Stimulated activated CD4-positive, alpha-beta T cell treated with anti-CD3 and anti-CD28 coated beads, Interleukin-12 subunit alpha, Interleukin-12 subunit beta, amount 100 ng/mL, for 48 hours (primary cell): ENCODE data around the gene SEC24D.
A peak's percentile ranks its signal among the peaks of the same experiment; 100 is the strongest.
"Not testable (repeated sequence)": the region's sequence is repeated elsewhere in the genome, so short reads cannot be mapped to it uniquely, and the experiment has no call there.

Experiments used
- DNase-seq, 3 donors: peaks; one replicate each; pipeline ENCODE4 v3.0.0-alpha.2; 2020; ENCODE audit warnings: low read depth in 2 of 3, low spot score in 1 of 3

SEC24D gene

GRCh38 chr4:118835571-118836300 is at the start of gene SEC24D:
Gene SEC24D, minus strand, starts transcription at chr4:118836126. Its CDS starts 2,430 bp downstream, at chr4:118833696.
- peak; percentile 65 to 84 (median 70) for DNase-seq

GRCh38 chr4:118884716-118885115 is 48.8 kb upstream of the SEC24D start:
- no peak for DNase-seq

- no peak for DNase-seq
Observed at GRCh38 chr4:118883861-118884260, 47.9 kb upstream of the SEC24D start.

- no peak for DNase-seq
Observed at GRCh38 chr4:118881512-118882146, 45.7 kb upstream of the SEC24D start.

DNA sequence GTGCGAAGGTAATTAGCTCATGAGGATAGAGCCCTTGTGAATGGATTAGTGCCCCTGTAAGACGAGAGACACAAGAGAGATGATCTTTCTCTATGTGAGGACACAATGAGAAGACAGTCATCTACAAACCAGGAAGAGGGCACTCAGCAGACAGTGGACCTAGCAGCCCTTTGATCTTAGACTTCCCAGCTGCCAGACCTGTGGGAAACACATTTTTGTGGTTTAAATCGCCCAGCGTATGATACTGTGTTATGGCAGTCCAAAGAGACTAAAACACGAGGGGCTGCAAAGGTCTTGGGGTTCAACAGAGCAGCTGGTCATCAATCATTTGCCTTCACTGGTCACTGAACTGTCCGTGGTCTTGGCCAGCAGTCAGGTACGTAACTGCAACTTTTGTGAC is 43.5 kb upstream of the SEC24D start:
- DNase-seq, result no peak

DNA sequence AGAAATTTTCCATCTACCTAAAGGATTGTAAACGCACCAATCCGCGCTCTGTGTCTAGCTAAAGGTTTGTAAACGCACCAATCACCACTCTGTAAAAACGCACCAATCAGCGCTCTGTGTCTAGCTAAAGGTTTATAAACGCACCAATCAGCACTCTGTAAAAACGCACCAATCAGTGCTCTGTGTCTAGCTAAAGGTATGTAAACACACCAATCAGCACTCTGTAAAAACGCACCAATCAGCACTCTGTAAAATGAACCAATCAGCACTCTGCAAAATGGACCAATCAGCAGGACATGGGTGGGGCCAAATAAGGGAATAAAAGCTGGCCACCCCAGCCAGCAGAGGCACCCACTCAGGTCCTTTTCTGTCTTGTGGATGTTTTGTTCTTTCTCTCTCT is 42.6 kb upstream of the SEC24D start:
- DNase-seq, result not testable (repeated sequence)

DNA sequence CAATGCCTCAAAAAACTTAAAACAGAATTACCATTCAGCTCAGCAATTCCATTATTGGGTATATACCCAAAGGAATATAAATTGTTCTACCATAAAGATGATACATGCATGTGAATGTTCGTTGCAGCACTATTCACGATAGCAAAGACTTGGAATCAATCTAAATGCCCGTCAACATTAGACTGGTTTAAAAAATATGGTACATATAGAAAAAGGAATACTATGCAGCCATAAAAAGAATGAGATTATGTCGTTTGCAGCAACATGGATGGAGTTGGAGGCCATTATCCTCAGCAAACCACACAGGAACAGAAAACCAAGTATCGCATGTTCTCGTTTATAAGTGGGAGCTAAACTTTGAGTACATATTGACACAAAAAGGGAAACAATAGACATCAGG is 41.9 kb upstream of the SEC24D start:
- DNase-seq, result no peak

DNA sequence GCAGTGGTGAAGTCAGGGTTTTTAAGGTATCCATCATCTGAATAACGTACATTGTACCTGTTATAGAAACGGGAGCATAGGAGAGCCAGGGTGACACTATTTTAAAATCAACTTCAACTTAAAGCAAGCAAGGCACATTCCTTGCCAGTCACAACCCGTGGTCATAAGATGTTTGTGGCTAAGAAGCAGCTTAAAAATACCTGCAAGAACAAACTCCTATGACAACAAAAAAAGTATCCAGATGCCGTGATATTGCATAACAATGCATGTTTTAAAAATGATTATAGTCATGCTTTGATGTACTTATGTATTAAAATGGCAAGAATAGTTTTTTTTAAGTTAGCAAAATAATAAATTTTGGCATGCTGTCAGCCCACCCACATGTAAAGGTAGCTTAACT is 36.3 kb upstream of the SEC24D start:
- DNase-seq, result no peak

DNA sequence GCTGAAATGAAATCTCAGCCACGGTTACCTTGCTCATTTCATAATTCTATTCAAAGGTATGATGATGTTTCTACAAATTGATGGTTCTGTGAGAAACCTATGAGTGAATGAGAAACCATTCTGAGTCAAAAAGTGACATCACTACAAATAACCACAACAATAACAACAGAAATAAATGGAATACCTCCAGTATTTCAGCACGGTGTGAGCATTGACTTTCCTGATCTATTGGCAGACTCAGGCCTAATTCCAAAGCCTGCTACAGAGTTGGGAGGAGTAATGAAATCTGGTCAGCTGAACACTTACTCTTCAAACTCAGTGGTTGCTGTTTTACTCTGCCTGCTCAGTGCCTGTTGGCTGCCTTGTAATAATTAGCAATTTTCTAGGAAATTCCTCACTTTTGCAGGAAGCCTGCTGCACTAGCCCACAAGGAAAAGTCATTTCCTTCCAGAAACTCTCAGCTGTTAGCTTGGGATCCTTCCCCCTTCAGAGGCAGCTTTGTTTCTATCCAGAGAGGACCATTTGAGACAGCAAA is 33.9 kb upstream of the SEC24D start:
- no peak for DNase-seq

- DNase-seq, result no peak
Observed at GRCh38 chr4:118867311-118868067, 31.6 kb upstream of the SEC24D start.

GRCh38 chr4:118866442-118866841 is 30.5 kb upstream of the SEC24D start:
- no peak for DNase-seq

DNA sequence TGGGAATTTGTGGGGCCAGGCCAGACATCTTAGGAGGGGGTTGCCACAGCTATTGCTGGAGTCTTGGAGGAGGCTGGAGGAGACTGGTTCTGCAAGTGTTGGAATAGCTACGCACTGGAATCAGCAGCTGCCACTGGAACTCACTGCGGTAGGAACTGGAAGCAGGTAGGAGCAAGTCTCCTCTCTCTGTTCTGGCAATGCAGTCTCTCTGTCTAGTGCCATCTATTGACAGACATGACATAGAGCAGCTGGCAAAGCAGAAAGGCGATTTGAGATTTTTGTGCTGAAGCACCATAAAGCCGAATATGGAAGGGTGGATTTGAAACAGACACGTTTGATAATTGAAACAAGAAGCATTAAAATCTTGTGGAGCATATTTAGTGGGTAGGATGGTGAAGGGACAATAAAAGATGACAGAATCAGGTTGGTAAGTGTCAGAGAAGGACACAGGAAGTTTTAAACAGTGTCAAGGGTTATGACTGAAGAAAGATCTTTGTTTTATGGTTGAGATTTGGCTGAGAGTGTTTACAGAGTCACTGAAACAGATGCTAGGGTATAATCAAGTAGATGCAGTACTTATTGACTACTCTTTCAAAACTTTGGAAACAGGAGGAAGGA is 29.3 kb upstream of the SEC24D start:
- DNase-seq, result no peak

DNA sequence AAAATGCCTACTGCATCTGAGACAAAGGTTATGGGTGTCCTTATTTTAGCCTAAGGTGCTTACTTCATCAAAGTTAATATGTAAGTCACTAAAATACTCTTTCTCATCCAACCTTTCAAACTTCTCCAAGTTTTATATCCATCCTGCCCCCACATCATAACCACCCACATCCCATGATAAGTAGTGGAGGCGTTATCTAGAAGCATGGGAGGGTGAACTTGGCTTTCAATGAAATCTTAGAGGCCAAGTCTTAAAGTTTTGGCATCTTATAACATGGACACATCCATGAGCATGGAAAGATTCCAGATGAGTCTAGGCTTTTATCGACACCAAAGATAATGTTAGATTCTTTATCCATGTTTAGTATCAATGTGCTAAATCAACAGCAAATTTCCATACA is 22.9 kb upstream of the SEC24D start:
- DNase-seq, result no peak

DNA sequence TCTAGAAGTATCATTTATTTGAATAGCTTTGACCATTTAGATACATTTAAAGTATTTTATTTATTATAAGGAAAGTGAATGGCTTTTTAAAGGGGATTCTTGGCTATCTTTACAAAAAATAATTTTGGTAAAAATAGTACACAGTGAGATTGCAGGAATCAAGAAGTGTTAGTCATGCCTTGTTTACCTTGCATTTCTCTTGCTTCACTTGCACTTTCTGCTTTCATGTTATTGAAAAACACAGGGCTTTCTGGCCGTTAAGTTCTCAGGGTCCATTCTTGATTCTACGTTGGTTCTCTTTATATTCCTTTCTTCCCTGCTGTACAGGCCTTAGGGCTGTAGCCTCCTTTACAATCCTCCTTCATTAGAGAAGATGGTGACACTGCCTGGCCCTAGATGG is 21.8 kb upstream of the SEC24D start:
- DNase-seq, result no peak

GRCh38 chr4:118850488-118851173 is 14.7 kb upstream of the SEC24D start:
- no peak for DNase-seq

- no peak for DNase-seq
Observed at GRCh38 chr4:118849867-118850487, 14.1 kb upstream of the SEC24D start.

DNA sequence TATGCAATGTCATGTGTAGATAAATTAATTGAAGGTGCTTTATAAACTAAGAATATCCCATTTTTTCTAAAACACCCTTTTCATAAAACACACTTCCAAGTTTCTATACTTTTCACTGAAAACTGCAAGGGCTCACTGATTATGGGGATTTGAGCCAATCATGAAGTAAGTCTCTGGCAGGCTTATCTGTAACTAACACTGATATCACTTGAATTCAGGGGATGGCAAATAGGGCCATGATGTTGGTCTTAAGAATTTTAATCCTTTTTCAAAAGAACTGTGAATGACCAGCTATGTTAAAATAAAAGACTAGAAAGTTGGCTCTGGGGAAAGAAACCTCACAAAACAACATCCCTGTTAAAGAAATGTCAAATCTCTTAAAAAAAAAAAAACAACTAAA is 13.0 kb upstream of the SEC24D start:
- DNase-seq, result no peak

DNA sequence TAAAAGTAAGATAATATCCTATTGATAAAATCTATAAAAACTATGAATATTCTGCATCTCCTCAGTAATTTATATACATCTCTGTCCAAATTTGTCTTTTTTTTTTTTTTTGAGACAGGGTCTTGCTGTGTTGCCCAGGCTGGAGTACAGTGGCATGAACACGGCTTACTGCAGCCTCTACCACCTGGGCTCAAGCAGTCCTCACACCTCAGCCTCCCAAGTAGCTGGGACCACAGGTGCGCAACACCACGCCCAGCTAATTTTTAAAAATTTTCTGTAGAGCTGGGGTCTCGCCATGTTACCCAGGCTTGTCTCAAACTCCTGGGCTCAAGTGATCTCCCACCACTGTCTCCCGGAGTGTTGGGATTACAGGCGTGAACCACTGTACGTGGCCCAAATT is 12.3 kb upstream of the SEC24D start:
- DNase-seq, result no peak

DNA sequence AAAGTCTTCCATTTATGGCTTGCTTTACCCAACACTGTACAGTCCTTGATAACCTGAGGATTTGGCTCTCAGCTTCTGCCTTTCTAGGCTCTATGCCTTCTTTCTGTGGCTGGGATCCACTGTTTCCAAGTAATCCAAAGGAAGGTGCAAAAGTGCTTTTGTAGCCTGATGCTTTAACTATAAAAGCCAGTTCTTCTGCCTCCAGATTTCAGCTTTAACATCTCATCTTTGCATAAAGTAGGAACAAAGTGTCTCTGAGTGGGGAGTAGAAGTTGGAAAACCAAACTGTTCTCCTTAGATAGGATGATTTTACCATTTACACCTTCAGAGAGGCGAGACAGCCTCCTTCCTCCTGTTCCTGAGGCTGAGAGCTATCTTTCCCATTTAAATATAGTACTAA is 11.1 kb upstream of the SEC24D start:
- no peak for DNase-seq

DNA sequence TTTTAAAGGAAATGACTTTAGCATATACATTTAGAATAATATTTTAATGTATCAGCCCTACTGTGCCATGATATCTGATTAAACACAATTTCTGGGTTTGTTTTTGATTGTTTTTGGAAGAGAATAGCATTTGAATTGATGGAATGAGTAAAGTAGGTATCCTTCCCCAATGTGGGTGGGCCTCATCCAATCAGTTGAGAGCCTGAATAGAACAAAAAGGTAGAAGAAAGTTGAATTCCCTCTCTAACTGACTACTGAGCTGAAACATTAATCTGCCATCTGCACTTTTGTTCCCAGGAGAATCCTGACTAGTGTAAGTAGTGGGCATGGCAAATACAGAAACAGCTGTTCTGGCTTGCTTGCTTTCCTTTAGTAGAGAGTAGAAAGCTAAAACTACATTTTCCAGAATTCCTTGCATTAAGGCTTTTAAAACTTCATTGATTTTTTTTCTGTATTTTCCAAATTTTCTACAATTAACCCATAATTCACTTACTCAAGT is 9.7 kb upstream of the SEC24D start:
- no peak for DNase-seq
